ENCODE measurements around the gene TACC2.

TACC2 gene

DNA sequence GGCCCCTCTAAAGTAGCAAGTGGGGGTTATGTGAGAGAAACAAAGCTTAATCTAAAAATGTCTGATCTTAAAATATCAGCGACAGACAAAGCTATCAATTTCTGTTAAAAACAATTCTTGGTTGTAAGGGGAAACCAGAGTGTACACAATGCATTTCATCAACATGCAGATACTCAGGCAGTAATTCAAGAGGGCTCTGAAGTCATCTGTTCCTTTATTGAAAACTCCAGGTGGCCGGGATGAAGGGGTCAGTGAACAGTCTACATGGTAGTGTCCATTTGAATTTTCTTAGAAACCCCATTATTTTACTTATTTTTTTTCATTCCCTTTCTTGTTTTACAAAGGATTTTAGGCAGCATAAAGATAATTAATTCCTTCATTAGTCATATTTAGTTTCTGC lies 245.5 kb downstream of the TACC2 start:
- no peak for DNase-seq

DNA sequence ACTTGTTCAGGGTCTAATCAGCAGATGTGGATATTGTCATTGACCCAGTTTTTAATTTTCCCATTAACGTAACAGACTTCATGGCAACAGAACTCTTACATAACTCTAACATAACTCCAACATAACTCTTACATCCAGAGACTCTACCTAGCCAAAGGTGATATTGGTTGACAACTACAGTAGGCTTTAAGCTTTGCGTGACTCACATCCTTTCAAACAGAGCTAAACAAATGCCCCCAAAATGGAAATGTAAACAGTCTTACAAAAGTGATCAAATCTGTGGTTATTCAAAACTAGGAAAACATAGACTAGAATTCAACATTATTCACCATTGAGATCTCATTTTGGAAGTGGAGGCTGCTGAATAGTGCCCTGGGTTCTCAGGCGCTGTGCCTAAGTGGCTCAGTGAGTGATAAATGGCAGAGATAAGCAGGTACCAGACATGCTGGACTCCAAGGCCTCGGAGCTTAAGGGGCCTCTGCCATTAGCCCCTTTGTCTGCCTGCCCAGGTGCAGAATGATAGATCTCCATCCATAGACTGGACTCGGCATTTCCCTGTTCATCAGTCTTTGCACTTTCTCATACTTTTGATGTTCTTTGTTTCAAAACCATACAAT lies 247.8 kb downstream of the TACC2 start:
- no peak for DNase-seq

DNA sequence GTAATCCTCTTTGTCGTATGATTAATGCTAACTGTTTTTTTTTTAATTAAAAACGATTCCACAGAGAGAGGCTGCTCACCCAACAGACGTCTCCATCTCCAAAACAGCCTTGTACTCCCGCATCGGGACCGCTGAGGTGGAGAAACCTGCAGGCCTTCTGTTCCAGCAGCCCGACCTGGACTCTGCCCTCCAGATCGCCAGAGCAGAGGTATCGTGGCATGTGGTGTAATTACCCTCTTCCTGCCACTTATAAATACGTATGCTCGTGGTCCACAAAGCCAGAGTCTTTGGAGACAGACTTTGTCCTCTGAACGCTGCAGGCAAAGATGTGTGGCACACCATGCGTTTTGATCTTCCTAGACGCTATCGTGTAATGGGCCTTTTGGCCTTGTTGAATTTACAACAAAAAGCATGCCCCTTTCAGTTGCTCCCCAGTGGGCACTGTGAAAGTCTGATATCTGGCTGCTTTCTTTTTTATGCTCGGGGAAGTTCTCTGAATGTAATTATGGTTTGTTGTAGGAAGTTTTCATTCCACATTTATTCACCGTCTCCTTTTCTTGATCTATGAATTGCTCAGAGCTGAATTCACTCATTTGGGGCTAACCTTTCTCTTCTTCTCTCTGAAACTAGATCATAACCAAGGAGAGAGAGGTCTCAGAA lies 248.5 kb downstream of the TACC2 start:
- no peak for DNase-seq

DNA sequence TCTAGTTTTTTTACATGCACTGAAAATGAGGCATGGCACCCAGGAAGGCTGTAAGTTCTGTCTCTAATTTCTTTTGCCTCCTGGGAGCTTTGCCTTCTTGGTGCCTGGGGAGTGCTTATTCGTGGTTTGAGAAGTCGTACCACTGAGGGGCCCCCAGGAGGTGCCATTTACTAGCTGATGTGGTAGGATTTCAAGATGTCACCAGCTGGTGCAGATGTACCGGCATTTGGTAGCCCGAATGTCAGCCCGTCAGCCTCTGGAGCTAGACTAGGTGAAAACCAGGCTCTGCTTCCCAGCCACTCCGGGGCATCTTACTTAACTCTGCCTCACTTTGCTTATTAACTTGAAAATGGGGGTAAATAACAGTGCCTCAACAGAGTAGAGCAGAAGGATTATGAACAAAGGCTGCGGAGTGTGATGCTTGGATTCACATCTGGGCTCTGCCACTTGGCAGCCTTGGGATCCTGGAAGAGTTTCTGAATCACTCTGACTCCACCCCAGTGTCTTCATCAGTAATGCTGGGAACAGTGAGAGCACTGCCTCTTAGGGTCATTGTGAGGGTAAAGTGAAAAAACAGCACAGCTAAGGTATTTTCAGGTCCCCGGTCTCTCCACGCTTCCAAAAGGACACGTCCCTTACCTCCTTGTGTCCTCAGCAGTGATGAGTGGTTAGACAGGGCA lies 250.8 kb downstream of the TACC2 start:
- no peak for DNase-seq

DNA sequence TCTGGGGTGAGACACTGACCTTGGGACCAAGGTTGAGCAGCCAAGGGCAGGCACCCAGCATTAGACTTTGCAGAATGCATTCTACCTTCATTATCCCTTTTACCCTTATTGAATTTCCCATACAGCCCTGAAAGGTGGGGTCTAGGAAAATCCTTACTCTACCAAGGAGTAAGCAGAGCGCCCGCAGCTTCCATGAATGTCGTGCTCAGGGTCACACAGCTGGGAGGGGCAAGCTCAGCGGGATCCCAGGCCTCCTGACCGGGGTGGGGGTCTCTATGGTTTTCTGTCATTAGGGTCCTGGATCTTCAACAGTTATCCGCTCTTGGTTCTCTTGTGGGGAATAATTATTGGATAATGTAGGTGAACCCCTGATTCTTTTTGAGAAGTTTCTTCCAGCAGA lies 251.4 kb downstream of the TACC2 start:
- DNase-seq = no peak

DNA sequence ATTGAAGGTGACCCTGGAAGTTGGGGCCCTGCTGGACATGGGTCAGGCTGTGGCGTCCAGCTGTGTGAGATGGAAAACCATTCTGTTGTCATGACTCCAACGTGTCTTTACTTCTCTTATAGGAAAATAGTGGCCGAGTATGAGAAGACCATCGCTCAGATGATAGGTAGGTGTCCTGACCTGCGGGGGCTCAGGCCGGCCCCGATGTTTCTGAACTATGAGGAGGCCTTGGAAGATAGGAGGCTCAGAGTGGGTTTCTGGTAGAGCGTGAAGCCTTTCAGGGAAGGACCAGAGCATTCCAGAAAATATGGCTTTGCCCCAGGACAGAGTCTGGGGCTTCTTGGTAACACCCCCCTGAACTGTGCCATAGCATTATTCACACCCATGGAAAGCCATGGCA lies 252.9 kb downstream of the TACC2 start:
- DNase-seq = no peak

DNA sequence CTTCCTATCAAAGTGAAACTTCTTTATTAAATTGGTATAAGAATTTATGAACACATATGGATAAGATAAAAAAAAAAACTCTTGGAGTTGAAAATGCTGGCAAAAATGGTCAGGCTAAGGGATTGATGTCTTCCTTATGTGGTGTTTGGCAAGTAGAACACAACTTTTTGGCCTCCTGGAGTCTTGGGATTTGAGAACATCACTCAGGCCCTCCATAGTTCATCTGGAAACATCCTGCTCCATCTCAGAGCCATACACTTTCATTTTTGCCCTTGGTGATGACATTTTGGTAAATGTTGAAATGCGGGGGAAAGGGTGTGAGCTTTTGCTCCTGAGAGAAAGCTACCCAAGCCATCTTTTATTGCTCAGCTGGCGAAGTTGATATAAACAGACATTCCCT lies 254.6 kb downstream of the TACC2 start:
- no peak for DNase-seq

DNA sequence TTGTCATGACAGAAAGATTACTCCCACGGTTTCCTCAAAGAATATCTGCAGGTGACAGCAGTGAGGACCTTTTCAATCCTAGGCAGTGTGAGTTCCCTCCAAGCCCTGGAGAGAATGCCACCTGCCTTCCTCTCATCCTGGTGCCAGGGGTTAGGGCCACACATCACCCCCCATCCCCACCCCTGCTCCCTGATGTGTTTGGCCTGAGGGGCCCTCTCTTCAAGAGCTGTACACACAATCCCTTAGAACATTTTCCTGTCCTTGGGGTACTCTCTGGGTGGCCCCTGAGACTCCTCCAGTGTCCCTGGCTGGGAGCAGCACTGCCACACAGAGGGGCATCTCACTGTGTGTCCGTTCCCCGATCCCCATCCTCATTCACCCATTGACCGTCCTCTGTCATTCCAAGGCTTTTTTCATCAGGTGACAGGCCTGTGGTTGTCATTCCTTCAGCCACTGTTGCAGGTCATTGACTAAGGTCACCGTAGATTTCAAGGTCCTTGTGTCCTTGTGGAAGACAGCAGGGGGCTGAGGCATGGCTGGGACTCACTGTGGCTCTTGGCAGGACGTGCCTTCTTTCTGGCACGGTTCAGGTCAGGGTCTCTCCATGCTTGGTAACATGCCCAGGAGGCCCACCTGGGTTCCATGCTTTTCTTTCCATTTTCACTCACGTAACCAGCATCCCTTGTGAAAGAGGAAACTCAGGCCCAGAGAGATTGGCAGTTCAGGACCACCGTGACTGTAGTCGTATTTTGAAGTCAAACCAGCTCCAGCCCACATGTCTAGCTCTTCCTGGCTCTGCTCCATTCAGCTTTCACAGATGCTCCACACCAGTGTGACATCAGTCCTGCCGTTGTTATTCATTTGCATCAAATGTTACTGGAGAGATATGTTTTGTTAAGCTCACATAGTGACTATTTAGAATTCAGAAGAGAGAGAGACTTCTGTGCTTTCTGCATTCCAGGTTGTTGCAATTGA lies 255.3 kb downstream of the TACC2 start:
- no peak for DNase-seq

DNA sequence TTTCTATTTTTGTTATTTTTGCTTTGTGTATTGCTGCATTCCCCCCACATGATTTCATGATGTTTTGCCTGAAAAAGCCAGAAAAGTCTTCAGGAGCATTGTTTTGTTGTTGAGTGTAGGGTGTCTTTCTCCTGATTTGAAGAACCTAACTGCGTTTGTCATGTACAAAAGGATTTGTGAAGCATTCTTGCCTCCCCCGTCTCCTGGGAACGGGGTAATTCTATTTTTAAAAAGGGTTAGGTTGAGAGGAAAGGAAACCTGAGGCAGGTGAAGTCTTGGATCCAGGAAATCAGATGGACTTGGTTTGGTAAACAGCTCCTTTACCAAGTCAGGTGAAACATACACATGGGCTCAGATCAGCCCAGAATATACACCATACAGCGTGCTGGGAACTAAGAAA lies 256.2 kb downstream of the TACC2 start:
- no peak for DNase-seq

DNA sequence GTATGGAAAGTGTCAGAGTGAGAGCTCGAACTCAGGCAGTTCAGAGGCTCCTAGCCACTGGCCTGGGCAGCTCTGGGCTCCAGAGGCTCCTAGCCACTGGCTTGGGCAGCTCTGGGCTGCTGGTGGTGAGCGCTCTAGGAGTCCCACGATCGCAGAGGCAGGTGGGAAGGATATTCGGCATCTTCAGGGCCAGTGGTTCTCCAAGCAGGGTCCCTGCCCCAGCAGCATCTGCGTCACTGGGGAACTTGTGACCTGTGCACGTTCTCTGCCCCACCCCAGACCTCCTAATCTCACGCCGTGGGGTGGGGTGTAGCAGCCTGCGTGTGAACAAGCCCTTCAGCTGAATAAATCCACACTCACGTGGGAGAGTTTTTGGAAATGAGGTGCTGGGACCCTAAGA lies 256.9 kb downstream of the TACC2 start:
- DNase-seq = no peak

DNA sequence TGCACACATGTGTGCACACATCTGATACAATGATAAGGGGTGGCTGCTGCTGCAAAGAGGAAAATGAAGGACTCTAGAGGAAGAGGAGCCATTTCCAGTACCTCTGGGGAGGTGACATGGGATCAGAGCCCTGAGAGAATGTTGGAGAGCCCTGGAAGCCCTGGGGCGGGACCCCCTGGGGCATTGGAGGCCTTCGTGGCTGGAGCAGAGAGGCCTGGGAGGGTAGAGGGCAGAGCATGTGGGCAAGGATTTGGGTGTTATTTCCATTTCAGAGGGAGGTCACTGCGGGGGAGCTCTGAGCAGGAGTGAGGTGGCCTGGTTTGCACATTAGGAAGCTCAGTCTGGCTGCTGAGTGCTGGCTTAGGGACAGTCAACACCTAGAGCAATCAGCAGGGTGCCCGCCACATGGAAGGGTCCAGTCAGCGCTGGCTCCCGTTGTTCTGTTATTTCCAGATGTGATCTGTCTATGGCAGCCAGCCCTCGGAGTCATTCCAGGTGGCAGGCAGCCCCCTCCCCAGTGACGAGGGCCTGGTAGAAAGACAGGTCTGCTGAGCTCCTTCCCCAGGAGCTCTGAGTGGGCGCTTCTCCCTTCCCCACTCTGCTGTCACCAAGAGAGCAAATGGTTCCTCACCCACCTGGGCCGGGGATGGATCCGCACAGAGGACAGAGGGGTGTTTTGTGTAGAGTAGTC lies 258.0 kb downstream of the TACC2 start:
- DNase-seq = no peak

DNA sequence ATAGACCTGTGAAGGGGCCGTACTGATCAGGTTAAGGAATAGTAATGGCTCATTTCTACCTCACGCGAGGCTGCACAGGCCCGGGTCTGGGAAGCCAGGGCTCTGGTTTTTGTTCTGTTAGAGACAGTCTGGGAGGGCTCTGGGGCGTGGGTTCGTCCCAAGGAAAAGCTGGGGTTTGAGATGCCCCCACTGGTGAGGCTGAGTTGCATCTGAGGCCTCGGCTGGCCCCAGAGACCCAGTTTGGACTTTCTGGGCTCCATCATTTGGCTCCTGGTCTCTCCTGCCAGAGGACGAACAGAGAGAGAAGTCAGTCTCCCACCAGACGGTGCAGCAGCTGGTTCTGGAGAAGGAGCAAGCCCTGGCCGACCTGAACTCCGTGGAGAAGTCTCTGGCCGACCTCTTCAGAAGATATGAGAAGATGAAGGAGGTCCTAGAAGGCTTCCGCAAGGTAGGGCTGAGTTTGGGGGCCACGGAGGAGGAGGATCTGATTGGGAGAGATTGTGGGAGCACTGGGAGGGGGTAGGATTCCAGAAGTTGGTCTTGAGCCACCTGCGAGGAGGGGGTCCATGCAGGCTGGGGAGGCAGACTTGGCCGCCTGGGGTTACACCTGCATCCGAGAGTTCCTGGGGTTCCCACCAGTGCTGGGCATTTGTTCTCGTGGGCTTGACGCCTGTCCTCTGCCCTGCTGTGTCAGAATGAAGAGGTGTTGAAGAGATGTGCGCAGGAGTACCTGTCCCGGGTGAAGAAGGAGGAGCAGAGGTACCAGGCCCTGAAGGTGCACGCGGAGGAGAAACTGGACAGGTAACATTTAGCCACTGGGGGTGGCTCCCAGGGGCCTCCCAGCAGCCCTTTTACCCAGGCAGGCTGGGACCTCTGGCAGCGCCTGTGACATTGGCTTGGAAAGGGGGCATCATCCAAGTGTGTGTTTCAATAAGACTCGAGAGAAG lies 259.7 kb downstream of the TACC2 start:
- no peak for DNase-seq

DNA sequence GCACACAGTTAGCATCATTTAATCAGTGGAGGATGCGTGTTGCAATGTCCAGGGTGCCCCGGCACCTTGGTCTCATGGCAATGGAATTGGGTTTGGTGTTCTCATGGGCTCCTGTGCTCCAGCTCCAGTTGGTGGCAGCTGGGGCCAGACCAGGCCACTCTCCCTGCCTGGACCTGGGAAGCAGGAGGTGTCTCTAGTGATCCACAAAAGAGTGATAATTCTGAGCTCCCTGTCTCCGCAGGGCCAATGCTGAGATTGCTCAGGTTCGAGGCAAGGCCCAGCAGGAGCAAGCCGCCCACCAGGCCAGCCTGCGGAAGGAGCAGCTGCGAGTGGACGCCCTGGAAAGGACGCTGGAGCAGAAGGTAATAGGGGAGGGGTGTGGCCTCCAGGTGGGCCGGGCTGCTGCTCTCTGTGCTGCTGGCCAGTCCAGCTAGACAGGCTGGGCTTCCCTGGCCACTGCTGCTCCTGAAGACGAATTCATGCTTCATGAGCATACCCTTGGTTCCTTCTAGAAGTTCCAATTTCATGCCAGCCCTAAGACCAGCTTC lies 260.4 kb downstream of the TACC2 start:
- no peak for DNase-seq

DNA sequence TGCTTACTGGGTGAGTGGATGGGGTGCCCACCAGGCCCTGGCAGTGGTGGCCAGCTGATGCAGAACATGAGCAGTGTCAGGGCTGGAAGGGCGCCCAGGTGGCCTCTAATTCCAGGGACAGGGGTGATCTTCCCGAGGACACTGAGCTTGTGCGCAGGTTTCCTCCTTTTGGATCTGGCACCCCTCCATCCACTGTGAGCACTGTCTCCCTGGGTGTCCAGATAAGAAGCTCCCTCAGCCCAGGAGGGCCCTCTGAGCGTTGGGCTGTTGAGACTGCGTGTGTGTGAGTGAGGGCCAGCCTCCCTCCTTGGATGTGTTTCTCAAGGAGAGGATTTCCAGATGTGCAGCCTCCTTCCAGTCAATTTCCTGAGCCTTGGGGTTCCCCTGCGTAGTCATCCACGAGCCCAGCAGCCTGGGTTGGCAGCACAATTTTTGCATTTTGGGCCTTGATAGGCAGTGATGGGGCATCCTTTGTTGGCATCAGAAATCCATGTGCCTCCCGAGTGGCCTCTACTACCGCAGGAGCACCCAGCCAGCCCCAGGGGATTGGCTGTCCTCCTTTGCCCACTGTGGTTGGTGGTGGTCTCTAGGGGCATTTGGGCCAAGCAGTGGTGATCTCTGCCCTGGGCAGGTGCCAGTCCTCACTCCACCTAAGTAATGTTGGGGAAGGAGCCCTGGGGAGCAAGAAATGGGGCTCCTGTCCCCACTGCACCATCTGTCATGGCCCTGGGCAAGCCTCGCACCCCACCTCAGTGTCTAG lies 261.2 kb downstream of the TACC2 start:
- no peak for DNase-seq

DNA sequence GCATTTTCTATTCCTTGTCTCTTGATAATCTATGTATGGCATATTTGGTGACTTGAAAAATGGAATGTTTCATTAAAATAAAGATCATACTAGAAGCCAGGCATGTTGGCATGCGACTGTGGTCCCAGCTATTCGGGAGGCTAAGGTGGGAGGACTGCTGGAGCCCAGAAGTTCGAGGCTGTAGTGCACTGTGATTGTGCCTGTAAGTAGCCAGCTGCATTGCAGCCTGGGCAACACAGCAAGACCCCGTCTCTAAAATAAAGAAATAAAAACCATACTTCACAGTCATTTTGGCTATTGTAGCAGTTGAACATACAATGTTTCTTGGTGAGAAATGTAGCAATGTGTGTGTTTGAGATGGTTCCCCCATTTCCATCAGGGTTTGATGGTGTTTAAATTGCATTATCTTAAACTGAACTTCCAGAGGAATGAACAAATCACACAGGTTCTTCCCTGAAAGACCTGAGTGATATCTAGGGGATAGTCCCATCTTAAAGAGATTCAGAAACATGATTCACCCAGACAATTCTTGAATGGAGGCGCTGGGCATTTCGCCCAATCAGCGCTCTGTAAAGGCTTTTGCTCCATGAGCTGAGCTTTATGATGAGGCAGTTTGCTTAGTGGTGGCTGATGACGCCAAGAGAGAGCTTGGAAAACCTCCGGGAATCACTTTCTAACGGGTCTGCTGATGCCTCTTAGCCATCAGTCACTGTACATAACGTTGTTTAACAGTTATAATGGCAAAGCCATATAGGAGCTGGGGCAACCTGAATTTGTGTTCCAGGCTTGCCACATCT lies 262.7 kb downstream of the TACC2 start:
- DNase-seq = no peak

DNA sequence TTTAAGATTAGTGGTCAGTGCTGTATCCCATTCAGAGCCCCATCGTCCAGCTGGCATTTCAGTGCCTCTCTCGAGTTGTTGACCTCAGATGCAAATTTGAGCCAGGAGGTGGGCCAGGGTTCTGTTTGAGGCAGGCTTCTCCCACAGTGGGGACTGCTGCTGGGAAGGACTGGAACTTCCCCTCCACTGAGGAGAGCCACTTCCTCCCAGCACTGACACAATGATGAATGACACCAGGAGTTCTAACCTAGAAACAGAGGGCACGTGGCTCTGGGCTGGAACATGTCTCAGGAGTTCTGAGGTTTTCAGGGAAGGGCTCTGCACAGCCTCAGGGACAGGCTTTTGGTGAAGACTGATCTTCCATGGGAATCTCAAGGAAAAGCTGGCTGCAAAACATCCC lies 263.8 kb downstream of the TACC2 start:
- DNase-seq = no peak

DNA sequence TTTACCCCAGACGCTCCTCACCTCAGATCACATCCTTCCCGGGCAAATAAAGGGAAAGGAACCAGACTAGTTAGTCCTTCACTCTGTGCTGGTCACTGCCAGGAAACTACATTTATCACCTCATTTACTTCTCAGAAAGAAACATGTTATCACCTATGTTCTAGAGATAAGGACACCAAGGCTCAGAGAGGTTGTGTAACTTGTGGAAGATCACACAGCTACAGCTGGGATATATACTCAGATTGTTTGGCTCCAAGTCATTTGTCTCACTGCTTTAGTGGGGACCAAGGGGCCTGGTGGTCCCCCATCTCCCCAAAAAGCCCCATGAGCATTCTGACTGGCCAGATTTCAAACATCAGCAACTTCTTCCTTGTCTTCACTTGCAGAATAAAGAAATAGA lies 264.6 kb downstream of the TACC2 start:
- no peak for DNase-seq

DNA sequence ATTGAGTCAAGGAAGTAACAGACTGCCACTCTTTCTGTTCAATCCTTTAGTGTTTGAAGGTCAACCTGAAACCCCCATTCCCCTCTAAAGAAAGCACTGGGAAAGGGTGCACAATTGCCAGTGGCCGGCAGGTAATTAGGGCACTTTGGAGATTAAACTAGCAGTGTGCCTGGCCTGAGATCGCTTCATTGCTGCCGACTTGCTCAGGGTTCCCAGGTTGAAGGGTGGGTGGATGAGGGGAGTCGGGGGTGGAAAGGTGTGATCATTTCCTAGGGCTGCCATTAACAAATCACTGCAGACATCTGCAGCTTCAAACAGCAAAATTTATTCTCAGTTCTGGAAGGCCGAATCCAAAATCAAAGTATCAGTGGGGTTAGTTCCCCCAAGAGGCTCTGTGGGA lies 265.9 kb downstream of the TACC2 start:
- no peak for DNase-seq

DNA sequence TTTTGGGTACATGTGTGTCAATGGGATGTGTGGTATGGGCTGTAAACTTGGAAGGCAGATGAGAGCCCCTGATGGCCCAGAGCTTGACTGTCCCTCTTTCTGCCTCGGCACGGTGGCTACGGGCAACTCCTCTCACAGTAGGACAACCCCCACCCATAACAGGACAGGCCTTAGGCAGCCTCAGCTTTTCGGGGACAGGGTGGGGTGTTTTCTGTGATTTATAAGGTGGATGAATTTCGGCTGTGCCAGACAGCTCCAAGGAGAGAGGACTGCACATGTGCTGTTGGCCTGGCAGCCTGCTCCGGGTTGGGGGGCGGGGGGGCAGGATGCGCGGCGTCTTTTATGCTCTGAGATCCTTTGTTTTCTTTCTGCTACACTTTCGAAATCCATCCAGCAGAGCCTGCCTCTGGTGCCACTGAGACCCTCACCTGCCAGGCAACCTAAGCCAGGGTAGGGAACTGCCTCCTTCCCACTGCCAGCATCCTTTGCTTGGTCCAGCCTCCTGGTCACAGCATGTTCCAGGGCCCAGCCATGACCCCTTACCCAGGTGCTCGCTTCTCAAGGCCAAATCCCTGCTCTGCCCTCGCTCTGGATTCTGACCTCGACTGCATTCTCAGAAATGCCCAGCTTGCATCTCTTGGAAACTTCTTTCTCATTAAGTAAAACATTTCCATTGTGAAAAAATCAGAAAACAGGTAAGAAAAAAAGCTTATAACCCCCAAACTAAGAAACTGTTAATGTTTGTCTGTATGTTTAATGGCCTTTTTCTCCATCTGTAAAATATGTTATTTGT lies 266.7 kb downstream of the TACC2 start:
- DNase-seq = no peak

Measured in activated CD8-positive, alpha-beta memory T cell treated with anti-CD3 and anti-CD28 coated beads, Interleukin-2, amount 50 U/mL, for 4 hours (primary cell).